ENCODE measurements around the gene NAA20. TPM values are rescaled to one million over a fixed set of nuclear protein-coding genes. Genes with fewer than 3 reads are reported as not detected.

NAA20 gene
- total RNA-seq, 1 experiment from 2014 or later: 113 TPM

- H3K4me3 ChIP-seq (ENCODE audit: low read length): no peak overlapping the region
- TF ChIP-seq EZH2phosphoT487 (IDR thresholded peaks at IDR 0.05; ENCODE audit: borderline replicate concordance, low read length) (no peak), EZH2 (IDR thresholded peaks at IDR 0.05; ENCODE audit: low read length, unreplicated experiment) (no peak), CTCF (conservative IDR thresholded peaks at IDR 0.05; ENCODE audit: low read depth, low read length) (no peak)
Measured at GRCh38 chr20:19987046-19987445, 30.1 kb upstream of the NAA20 start.

GRCh38 chr20:19990850-19991249 is 26.3 kb upstream of the NAA20 start:
- intact Hi-C loops (cut with micrococcal nuclease): loop anchor here (5.0 kb wide), 1 partner anchor 104 kb away; no protein-coding TSS in a partner anchor
- DNase-seq (no peak), ATAC-seq (no peak)
- Histone ChIP-seq H3K4me2 (ENCODE audit: low read length) (0 out of 2 replicates have a peak overlapping the region, but pooled peaks have one; percentile 80), H3K27me3 (ENCODE audit: low read length) (no peaks in the 10 kb centered on the region), H3K9me3 (ENCODE audit: low read length) (no peaks in the 10 kb centered on the region), H3K27ac (ENCODE audit: low read length) (0 out of 2 replicates have a peak overlapping the region, but pooled peaks have one; percentile 96), H3K36me3 (ENCODE audit: low read depth, low read length) (peaks cover 59% of the 10 kb centered on the region), H2AFZ (ENCODE audit: low read length) (no peak overlapping the region), H3F3A (ENCODE audit: low read length, unreplicated experiment) (peaks cover 16% of the 10 kb centered on the region), H3K4me1 (ENCODE audit: insufficient read depth, low read length) (peaks cover 58% of the 10 kb centered on the region), H3K79me2 (ENCODE audit: low read length) (peaks cover 83% of the 10 kb centered on the region), H3K9ac (ENCODE audit: low read length) (no peak overlapping the region), H3K4me3 (ENCODE audit: low read length) (no peak overlapping the region), H4K20me1 (ENCODE audit: low read length) (0 out of 2 replicates have a peak, but pooled peaks cover 8% of the 10 kb centered on the region), H3K9me2 (replicated peaks; ENCODE audit: low read length) (no peaks in the 10 kb centered on the region)
- no TSS peak for BruUV-seq (replicated peaks)
- ChIA-PET POLR2A (ENCODE audit: unreplicated experiment) (no interaction called here), CTCF (no interaction called here)
- TF ChIP-seq EZH2 (IDR thresholded peaks at IDR 0.05; ENCODE audit: low read length, unreplicated experiment): no peak
- no peak for TF ChIP-seq CTCF (conservative IDR thresholded peaks at IDR 0.05; ENCODE audit: low read depth, low read length)
- TF ChIP-seq EZH2phosphoT487 (IDR thresholded peaks at IDR 0.05; ENCODE audit: borderline replicate concordance, low read length): no peak

More at GRCh38 chr20:19987046-19987445, 30.1 kb upstream of the NAA20 start:
- no peak overlapping the region for H2AFZ ChIP-seq (ENCODE audit: low read length)
- H3K4me1 ChIP-seq (ENCODE audit: insufficient read depth, low read length): peaks cover 36% of the 10 kb centered on the region
- H3K79me2 ChIP-seq (ENCODE audit: low read length): peaks cover 100% of the 10 kb centered on the region
- no peaks in the 10 kb centered on the region for H3F3A ChIP-seq (ENCODE audit: low read length, unreplicated experiment)
- intact Hi-C loops (cut with micrococcal nuclease): no loop called here
- no TSS peak for BruUV-seq (replicated peaks)
- no peaks in the 10 kb centered on the region for H3K27me3 ChIP-seq (ENCODE audit: low read length)
- no peaks in the 10 kb centered on the region for H3K9me3 ChIP-seq (ENCODE audit: low read length)
- no peak for DNase-seq
- H3K9me2 ChIP-seq (replicated peaks; ENCODE audit: low read length): no peaks in the 10 kb centered on the region
- H4K20me1 ChIP-seq (ENCODE audit: low read length): peaks cover 33% of the 10 kb centered on the region
- CTCF ChIA-PET: no interaction called here
- no peak overlapping the region for H3K27ac ChIP-seq (ENCODE audit: low read length)
- H3K4me2 ChIP-seq (ENCODE audit: low read length): no peak overlapping the region
- no peak for ATAC-seq
- no peak overlapping the region for H3K9ac ChIP-seq (ENCODE audit: low read length)
- POLR2A ChIA-PET (ENCODE audit: unreplicated experiment): interaction anchor here (0.7 kb wide), 1 partner anchor 10 kb away, joined by 5 read pairs; no protein-coding TSS in a partner anchor
- peaks cover 53% of the 10 kb centered on the region for H3K36me3 ChIP-seq (ENCODE audit: low read depth, low read length)

- H2AFZ ChIP-seq (ENCODE audit: low read length): no peak overlapping the region
- no peak overlapping the region for H3K4me3 ChIP-seq (ENCODE audit: low read length)
- H3K9ac ChIP-seq (ENCODE audit: low read length): no peak overlapping the region
- H3K9me2 ChIP-seq (replicated peaks; ENCODE audit: low read length): no peaks in the 10 kb centered on the region
- no peaks in the 10 kb centered on the region for H3K9me3 ChIP-seq (ENCODE audit: low read length)
- peak overlapping the region; percentile 96 for H3K27ac ChIP-seq (ENCODE audit: low read length)
- no peak for DNase-seq
- peaks cover 83% of the 10 kb centered on the region for H3K79me2 ChIP-seq (ENCODE audit: low read length)
- H3K4me1 ChIP-seq (ENCODE audit: insufficient read depth, low read length): peaks cover 55% of the 10 kb centered on the region
- POLR2A ChIA-PET (ENCODE audit: unreplicated experiment): no interaction called here
- H4K20me1 ChIP-seq (ENCODE audit: low read length): 0 out of 2 replicates have a peak, but pooled peaks cover 3% of the 10 kb centered on the region
- TF ChIP-seq EZH2phosphoT487 (IDR thresholded peaks at IDR 0.05; ENCODE audit: borderline replicate concordance, low read length) (no peak), EZH2 (IDR thresholded peaks at IDR 0.05; ENCODE audit: low read length, unreplicated experiment) (no peak)
- H3K36me3 ChIP-seq (ENCODE audit: low read depth, low read length): peaks cover 63% of the 10 kb centered on the region
- intact Hi-C loops (cut with micrococcal nuclease): loop anchor here (5.0 kb wide), 1 partner anchor 104 kb away; no protein-coding TSS in a partner anchor
- H3F3A ChIP-seq (ENCODE audit: low read length, unreplicated experiment): peaks cover 16% of the 10 kb centered on the region
- no peak for ATAC-seq
- CTCF ChIA-PET: no interaction called here
- no TSS peak for BruUV-seq (replicated peaks)
- H3K27me3 ChIP-seq (ENCODE audit: low read length): no peaks in the 10 kb centered on the region
- peak overlapping the region; percentile 80 for H3K4me2 ChIP-seq (ENCODE audit: low read length)
Measured at GRCh38 chr20:19991308-19991707, 25.9 kb upstream of the NAA20 start.

All from PC-3 (cell line).